Neural progenitor cell (in vitro differentiated cells): ENCODE measurements around the gene HBS1L.

Experiments used
- EZH2phosphoT487 ChIP-seq: fragments of 200-600 bp; sonication (generic); IDR thresholded peaks from 2 replicates; pipeline ENCODE4 v1.6.1; 2017; ENCODE audit warnings: antibody characterized with exemption
- TF ChIP-seq, protein P1 (sequence below): fragments of 200-600 bp; sonication (generic); IDR thresholded peaks from 2 replicates; pipeline ENCODE4 v1.5.1; 2017; ENCODE audit warnings: antibody characterized with exemption, mild to moderate bottlenecking

DNA sequence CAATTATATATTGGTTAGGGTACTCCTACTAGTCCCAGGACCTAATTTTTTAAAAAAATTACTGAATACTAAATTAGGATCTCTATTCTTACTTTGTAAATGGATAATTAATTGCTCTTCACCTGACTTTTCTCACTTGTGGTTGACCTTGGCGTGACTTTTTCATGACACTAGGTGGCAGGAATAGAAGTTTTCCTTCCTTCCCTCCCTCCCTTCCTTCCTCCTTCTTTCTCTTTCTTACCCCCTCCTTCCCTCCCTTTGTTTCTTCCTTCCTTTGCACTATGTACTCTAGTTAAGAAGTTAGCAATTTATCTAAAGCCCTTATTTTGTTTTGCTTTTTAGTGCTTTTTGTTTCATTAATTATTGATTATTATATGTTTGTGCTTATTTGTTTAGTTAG, 20.4 kb upstream of the HBS1L start:
- TF ChIP-seq, protein P1, sequence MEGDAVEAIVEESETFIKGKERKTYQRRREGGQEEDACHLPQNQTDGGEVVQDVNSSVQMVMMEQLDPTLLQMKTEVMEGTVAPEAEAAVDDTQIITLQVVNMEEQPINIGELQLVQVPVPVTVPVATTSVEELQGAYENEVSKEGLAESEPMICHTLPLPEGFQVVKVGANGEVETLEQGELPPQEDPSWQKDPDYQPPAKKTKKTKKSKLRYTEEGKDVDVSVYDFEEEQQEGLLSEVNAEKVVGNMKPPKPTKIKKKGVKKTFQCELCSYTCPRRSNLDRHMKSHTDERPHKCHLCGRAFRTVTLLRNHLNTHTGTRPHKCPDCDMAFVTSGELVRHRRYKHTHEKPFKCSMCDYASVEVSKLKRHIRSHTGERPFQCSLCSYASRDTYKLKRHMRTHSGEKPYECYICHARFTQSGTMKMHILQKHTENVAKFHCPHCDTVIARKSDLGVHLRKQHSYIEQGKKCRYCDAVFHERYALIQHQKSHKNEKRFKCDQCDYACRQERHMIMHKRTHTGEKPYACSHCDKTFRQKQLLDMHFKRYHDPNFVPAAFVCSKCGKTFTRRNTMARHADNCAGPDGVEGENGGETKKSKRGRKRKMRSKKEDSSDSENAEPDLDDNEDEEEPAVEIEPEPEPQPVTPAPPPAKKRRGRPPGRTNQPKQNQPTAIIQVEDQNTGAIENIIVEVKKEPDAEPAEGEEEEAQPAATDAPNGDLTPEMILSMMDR = peak; percentile 6
- TF ChIP-seq EZH2phosphoT487 = no peak
